NCI-H128 (cell line): ENCODE data around the gene PARVB.
"Not testable (repeated sequence)": the region's sequence is repeated elsewhere in the genome, so short reads cannot be mapped to it uniquely, and the experiment has no call there.

Source experiments
- DNase-seq: peaks from one replicate; lab custom pipeline; 2025; ENCODE audit not compliant: unreplicated experiment; lab: John Stamatoyannopoulos, UW

The PARVB gene

GRCh38 chr22:43996170-43996980 is 27.7 kb upstream of the PARVB start:
- DNase-seq: no peak

DNA sequence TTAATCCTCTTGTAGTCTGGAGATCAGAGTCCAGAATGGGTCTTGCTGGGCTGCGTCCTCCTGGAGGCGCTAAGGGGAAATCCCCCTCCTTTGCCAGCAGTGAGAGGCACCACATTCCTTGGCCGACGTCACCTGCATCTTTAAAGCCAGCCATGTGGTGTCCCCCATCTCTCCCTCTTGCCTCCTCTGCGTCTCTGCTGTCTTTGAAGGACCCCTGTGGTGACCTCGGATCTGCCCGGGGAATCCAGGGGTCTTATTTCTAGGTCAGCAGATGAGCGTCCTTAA is 27.2 kb upstream of the PARVB start:
- no peak for DNase-seq

DNA sequence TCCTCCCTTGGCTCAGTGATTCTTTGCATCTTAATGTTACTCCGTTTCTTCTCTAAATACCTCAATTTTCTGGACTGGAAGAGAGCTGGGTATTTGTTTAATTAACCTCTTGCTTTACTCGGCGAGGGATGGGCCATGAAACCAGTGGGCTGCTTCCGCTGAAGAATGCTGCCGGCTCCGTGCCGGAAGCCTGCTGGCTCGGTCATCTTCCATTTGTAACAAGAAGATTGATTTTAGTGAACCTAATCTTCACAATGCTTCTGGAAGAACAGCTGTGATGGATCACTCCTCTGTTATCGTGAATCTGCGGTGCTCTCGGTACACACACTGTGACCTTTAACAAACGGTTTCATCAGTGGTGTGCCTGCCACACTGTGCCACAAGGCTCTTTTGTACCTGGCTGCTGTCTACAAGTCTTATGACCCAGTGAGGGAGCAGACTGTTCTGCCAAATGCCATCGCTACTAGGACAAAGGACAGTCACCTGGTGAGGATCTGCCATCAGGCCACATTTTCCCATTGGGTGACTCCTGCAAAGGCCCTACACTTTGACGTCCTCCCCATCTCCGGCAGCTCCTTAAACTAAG is 25.3 kb upstream of the PARVB start:
- DNase-seq: no peak

- no peak for DNase-seq
These were observed 24.7 kb upstream of the PARVB start for GRCh38 chr22:43999378-43999777.

DNA sequence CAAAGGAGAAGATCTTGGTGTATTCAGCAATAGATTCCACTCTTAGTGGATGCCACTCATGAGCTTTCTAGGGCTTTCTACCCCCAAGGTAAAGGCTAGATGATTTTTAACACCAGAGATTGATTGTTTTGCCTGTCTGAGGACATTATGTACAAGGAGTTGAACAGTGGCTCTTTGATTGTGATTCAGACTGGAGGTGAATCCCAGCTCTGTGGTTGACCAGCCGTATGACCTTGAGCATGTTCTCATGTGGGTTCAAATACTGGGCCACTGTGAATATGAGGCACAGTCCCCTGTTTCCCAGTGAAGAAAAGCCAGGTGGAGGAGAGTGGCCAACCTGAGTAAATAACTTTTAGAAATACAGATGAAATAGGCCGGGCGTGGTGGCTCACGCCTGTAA is 24.0 kb upstream of the PARVB start:
- no peak for DNase-seq

DNA sequence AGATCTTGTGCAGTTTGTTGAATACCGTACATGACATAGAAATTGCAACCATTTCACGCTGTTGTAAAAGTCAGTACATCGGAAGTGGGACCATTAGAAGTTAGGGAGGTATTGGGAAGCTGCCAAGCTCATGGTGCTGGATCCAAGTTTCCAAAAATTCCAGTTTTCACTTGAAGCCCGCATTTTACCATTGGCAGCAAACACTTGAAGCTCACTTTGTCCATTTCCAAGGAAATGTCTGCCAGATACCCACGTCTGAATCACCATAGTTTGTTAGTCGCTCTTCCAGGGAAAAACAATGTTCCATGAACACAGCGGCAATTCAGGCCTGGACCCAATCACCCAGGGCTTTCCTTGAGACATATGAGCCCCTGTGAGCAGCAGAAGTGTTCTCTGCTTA is 22.6 kb upstream of the PARVB start:
- no peak for DNase-seq

DNA sequence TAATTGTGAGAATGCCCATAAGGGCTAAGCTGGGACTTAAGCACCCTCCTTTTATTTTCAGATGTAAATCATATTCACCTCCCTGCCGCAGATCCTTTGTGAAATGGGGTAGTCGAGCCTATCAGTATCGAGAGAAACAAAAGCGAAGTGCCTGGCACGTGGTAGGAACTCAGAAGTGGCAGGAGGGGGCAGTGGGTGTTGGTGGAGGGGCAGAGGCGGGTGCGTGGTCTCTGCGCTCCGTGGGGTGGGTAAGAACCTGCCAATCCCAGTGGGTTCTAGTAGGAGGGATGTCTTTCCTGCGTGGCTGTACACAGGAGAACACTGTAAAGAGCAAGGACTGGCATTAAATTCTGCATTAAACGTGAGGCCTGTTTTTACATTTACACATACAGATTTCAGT is 21.8 kb upstream of the PARVB start:
- no peak for DNase-seq

GRCh38 chr22:44002997-44003396 is 21.1 kb upstream of the PARVB start:
- DNase-seq: no peak

DNA sequence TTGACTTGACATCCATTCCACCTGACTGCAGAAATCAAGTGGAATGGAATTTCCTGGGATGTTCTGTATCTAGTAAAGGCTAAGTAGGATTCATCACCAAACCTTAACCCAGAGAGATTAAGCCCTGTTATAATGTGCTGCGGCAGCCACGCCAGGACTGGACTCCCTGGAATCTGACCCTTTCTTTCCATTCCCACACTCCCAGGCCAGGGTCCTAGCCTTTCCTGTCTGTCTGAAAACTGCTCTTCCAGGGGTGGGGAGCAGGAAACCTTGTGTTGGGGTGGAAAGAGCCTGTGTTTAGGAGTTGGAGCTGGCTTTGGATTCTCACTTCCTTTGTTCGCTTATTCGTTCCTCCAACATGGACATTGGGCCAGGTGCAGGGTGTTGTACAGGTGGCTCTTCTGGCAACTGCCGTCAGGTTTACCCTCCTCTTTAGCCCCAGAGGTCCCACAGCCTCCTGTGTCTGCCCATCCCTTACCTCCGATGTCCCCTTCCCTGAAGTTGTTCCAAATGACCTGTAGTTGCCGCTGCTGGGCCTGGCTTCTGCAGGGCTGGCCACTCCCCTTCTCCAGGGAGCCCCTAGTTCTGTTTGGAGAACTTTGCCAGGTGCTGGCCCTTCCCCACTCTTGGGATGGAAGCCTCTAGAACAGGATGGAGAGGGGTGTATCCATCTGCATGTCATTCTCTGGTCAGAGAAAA is 20.5 kb upstream of the PARVB start:
- no peak for DNase-seq

DNA sequence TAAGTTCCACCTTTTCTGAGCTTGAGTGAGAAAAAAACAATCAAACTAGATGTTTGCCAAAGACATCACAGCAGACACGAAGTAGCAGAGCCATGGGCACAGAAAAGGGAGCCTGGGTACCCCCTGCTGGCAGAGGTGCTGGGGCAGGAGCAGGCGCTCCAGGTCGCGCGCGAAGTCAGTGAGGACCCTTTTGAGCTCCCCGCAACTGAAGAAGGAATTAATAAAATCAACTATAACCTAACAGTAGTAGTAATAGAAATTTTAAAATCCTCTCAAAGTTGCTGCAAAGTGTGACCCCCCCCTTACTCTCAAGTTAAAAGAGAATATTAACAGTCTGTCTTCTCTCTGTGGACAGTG is 20.0 kb upstream of the PARVB start:
- DNase-seq: no peak

- no peak for DNase-seq
These were observed 18.6 kb upstream of the PARVB start for GRCh38 chr22:44005524-44005923.

DNA sequence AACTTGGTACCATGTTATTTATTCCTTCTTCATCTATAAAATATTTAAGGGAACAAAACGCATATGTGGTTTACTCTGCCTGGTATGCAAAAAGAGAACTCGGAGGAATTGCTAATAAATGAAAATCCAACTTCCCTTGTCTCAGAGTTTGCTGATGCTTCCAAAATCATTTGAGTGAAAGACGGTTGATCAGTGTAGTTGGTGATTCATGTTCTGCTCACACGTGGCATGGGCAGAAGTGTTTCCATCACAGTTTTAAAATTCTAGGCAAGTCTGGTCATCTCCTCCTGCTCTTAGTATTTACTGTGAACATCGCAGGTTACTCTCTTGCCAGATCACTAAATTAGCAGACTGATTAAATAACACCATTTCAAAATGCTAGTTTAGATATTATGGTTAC is 11.9 kb upstream of the PARVB start:
- no peak for DNase-seq

GRCh38 chr22:44012591-44012990 is 11.5 kb upstream of the PARVB start:
- no peak for DNase-seq

- no peak for DNase-seq
These were observed 9.9 kb upstream of the PARVB start for GRCh38 chr22:44014241-44014640.

DNA sequence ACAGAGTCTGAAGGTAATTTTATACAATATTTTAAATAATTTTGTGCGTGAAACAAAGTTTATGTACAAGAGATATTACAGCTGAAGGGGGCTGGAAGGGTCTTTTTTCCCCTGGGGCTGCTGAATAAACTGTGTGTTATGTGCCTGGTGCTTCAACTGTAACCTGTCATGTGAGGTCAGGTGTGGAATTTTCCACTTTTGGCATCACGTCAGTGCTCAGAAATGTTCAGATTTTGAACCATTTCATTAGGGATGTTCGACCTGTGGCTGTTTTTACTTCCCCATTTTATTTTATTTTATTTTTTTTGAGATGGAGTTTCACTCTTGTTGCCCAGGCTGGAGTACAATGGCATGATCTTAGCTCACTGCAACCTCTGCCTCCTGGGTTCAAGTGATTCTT is 7.5 kb upstream of the PARVB start:
- DNase-seq: not testable (repeated sequence)

DNA sequence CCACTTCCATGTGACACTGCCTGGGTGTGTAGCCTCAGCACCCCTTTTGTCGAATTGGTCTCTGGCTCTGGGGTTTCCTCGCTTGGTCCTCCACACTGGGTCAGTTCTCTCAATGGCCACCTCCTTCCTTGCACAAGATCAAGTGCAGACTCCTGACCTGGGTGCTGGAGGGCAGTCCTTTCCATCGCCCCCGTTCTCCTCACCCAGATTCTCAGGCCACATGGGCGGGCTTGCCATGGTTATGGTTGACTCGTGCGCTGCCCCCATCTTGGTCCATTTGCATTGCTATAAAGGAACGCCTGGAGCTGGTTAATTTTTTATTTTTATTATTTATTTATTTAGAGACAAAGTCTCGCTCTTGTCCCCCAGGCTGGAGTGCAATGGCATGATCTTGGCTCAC is 5.5 kb upstream of the PARVB start:
- DNase-seq: no peak

DNA sequence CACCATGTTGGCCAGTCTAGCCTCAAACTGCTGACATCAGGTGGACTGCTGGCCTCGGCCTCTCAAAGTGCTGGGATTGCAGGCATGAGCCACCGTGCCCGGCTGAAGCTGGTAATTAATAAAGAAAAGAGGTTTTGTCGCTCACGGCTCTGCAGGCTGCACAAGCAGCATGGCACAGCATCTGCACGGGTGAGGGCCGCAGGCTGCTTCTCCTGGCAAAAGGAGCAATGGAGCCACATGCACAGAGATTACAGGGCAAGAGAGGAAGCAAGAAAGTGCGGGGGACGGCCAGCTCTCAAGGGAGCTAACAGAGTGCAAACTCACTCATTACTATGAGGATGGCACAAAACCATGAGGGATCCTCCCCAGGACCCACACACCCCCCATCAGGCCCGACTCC is 4.7 kb upstream of the PARVB start:
- DNase-seq: no peak

DNA sequence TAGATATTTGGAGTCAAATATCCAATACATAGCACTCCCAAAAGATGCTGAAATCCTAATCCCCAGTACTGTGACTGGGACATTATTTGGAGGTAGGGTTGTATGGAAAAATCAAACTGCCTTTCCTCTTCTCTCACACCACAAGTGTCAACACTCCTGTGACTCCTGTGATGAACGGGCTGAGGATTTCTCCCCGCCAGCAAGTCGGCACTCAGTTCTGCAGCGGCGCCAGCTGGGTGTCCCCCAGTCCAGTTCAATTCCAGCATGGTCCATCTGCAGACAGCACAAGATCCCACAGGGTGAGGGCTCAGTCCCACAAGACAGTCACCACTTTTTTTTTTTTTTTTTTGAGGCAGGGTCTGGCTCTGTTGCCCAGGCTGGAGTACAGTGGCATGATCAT is 4.3 kb upstream of the PARVB start:
- DNase-seq: no peak

DNA sequence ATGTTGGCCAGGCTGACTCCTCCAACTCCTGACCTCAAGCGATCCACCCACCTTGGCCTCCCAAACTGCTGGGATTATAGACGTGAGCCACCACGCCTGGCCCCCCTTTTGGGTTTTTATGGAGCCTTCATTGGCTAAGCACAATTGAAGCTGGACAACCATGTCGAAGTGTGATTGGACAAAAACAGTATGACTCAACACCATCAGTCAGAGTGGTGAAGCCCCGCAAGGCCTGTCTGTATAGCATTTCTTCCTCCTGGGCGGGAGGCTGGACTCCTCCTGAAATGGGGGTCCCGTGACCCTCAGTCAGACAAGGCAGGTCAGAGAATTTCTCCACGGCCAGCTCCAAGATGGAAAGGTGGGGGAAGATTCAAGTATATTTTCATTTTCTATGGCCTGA is 3.1 kb upstream of the PARVB start:
- no peak for DNase-seq

DNA sequence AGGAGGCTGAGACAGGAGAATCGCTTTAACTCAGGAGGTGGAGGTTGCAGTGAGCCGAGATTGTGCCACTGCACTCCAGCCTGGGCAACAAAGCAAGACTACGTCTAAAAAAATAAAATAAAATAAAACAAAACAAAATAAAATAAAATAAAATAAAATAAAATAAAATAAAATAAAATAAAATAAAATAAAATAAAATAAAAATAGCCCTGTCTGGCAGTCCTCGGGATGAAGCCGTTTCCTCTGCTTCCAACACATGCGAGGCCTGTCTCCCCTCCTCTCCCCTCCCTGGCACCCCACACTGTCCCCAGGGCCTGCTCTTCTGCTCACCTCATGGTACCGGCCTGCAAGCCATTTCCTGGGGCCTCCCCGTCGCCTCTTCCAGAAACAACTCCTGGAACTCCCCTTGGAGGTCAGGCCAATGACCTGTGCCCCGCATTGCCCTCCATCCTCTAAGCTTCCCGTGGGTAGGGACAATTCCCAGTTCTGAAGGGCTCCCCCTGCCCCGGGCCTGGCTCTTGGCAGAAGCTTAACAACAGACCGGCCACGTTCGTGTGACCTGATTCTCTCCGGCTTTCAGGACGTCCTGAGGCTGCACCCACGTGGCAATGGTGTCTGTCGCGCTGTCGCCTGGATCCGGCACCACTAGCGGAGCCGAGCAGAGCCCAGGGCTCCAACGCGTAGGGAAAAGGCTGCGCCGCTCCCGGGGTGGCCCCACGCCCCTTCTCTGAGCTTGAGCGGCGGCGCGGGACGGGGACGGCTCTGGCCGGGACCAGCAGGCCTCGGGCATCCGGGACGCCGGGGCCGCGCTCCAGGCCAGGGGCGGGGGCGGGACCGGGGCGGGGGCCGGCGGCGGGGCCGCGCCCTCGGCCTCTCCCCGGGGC is 456 bp upstream of the PARVB start:
- DNase-seq: no peak

DNA sequence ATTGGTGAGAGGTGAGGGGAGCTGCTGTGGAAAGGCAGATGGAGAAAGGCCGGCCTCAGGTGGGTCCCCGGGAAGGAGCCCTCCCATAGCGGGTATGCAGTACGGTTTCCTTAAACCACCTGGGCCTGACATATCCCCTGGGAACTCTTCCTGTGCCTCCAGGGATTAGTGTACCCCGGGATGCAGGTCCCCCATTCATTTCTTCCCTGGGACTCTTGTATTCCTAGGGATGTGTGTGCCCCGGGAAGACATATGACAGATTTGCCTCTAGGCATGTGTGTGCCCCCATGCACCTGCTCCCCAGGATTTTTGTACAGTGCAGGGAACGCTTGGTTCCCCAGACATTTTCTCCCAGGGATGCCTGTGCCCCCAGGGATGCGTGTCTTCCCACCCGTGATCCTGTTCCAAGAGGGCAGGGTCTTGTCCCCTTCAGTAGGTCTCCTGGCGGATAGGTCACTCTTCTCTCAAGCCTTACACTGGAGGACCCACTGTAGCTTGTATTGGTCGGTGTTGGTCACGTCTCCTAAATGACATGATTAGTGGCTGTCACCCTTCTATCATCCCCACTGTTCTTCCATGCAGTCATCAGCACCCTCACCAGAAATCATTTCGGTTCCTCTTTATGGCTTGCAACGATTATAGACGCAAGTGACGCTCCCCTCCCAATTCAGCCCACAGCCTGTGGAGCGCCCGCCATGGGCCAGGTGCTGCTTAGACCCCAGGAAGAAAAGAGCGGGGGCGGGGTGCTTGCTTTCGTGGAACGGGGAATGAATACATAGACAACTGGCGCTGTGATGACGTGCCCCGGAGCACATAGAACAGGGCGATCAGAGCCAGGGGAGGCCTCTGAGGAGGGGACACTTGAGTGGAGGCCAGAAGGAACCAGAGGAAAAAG is 1.3 kb downstream of the PARVB start:
- DNase-seq: no peak
